T follicular helper cell (primary cell): ENCODE data around the gene NFIC.
"Not testable (repeated sequence)": the region's sequence is repeated elsewhere in the genome, so short reads cannot be mapped to it uniquely, and the experiment has no call there.

Experiments used
- DNase-seq: peaks from one replicate; pipeline ENCODE4 v3.0.0-alpha.2; 2020; ENCODE audit warnings: low read depth

NFIC gene

DNA sequence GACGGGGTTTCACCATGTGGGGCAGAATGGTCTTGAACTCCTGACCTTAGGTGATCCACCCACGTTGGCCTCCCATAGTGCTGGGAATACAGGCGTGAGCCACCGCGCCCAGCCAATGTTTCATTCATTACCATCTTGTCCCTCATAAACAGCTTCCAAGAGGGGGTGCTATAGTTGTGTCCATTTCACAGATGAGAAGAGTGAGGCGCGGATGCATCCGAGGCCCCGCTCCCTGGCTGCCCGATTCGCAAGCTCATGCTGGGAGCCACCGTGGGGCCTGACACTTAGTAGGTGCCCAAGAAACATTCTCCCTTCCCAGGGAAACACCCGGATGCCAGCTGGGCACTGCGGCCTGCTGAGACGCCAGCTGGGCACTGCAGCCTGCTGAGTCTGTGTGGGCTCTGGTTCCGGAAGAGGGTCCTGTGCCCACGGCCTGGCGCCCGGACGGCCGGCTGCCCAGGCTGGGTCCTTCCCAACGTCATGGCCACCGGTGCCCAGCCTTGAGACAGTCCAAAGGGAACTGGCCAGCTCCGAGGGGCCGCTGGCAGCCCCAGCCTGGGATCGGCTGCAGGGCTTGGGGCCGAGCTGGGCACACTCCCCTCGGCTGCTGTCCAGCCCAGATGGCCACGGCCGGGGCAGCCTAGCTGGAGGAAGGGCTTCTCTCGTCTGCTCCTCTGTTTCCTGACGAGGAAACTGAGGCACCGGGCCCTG, 54.7 kb downstream of the NFIC start:
- no peak for DNase-seq

- DNase-seq = not testable (repeated sequence)
These were observed 55.3 kb downstream of the NFIC start for GRCh38 chr19:3421656-3422055.

- DNase-seq = no peak
These were observed 56.9 kb downstream of the NFIC start for GRCh38 chr19:3423183-3423829.

- no peak for DNase-seq
These were observed 60.0 kb downstream of the NFIC start for GRCh38 chr19:3426433-3426832.

DNA sequence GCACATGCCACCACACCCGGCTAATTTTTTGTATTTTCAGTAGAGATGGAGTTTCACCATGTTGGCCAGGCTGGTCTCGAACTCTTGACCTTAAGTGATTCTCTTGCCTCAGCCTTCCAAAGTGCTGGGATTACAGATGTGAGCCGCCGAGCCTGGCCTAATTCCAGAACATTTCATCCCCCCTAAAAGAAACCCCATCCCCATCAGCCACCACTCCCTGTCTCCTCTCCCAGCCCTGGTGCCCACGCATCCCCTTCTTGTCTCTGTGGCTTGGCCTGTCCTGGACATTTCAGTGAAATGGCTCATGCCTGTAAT, 63.9 kb downstream of the NFIC start:
- not testable (repeated sequence) for DNase-seq

- DNase-seq = no peak
These were observed 65.5 kb downstream of the NFIC start for GRCh38 chr19:3431760-3432397.

GRCh38 chr19:3433313-3433712, 66.9 kb downstream of the NFIC start:
- no peak for DNase-seq

DNA sequence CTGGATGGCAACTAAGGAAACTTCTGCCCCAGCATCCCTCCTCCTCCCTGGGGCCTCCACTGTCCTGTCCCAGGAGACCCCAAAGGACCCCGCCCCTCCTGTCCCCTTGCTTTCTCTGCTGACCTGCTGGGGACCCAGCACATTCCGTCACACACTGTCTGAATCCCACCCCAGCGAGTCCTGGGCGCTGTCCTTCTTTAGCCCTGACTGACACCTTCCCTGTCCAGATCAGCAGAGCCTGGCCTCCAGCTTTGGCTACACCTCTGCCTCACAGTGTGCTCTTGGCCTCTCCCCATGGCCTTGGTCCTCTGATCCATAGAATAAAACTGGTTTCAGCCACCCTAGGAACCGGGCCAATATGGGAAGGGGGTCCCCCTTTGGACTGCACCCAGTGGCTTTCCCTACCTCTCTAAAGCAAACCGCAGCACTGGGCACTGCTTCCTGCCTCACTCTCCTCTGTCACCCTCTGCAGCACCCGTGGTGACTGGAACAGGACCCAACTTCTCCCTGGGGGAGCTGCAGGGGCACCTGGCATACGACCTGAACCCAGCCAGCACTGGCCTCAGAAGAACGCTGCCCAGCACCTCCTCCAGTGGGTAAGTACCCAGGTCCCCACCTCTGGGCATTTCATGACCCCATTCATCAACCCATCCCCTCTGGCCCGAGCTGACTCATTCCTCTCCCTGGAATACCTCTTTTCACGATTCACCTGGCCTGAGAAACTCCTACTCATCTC, 67.6 kb downstream of the NFIC start:
- no peak for DNase-seq

- peak; percentile 89 for DNase-seq
These were observed 68.5 kb downstream of the NFIC start for GRCh38 chr19:3434630-3435553.

DNA sequence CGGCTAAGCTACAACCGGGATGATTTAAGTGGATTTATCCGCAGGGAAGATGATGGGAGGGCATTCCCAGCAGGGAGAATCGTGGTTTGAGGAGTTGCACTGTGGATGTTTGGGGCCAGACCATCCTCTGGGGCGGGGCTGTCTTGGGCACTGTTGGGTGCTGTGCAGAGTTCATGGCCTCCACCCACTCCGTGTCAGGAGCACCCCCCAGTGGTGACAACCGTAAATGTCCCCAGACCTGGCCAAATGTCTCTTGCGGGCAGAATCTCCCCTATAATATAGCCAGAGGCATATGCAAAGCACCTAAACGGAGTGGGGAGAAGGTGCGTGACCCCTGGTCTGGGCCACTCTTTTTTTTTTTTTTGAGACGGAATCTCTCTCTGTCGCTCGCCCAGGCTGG, 73.7 kb downstream of the NFIC start:
- peak; percentile 44 for DNase-seq

GRCh38 chr19:3441089-3441985, 75.0 kb downstream of the NFIC start:
- DNase-seq = no peak

DNA sequence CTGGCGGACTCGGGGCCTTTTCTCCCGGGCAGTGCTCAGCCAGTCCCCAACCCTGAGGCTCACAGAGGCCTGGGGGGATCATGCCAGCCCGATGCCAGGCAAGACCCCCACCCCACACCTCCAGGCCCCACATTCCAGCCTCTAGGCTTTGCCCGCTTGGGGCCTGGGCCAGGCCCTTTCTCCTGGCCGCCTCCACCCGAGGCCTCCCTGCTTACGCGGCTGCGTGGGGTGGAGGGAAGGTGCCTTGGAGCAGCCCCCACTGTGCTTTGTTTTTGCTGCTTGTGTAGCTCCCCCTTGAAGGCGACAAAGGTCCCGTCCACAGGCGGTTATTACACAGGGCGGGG, 75.6 kb downstream of the NFIC start:
- no peak for DNase-seq

- no peak for DNase-seq
These were observed 76.2 kb downstream of the NFIC start for GRCh38 chr19:3442487-3443071.

GRCh38 chr19:3443840-3444694, 77.7 kb downstream of the NFIC start:
- no peak for DNase-seq

- DNase-seq = no peak
These were observed 78.4 kb downstream of the NFIC start for GRCh38 chr19:3444695-3445234.

- not testable (repeated sequence) for DNase-seq
These were observed 80.3 kb downstream of the NFIC start for GRCh38 chr19:3446657-3447056.

GRCh38 chr19:3448616-3449334, 82.4 kb downstream of the NFIC start:
- no peak for DNase-seq

GRCh38 chr19:3450796-3451411, 84.5 kb downstream of the NFIC start:
- DNase-seq = no peak
